CD14-positive monocyte (primary cell): ENCODE data around the gene AKAP9. TPM values are rescaled to one million over a fixed set of nuclear protein-coding genes. Genes with fewer than 3 reads are reported as not detected.

Experiments
- DNase-seq, 3 donors: peaks; one replicate each; pipeline ENCODE4 v3.0.0-alpha.2; 2011 to 2022
- H2AFZ ChIP-seq: 2 replicates; pipeline ENCODE4 v1.6.0; 2012; ENCODE audit warnings: mild to moderate bottlenecking, low read depth, low read length, inconsistent platforms; ENCODE audit not compliant: insufficient read depth, poor library complexity, severe bottlenecking
- H3K27ac ChIP-seq, 2 donors: 1 replicate in 1 of 2; 2 replicates in 1 of 2; pipeline ENCODE4 v1.5.1; 2012 to 2013; ENCODE audit warnings: low read length in 2 of 2, control low read depth in 1 of 2, inconsistent platforms in 1 of 2, low read depth in 1 of 2, mild to moderate bottlenecking in 1 of 2
- H3K27me3 ChIP-seq, 2 donors: one replicate each; pipeline versions ENCODE4 v1.6.0 to v1.6.1; 2011 to 2013; ENCODE audit warnings: low read length in 2 of 2; ENCODE audit not compliant: control insufficient read depth in 2 of 2, insufficient read depth in 2 of 2
- H3K36me3 ChIP-seq, 2 donors: replicated peaks in 1 of 2; 1 replicate in 1 of 2; 2 replicates in 1 of 2; pipeline versions ENCODE4 v1.5.1 to v1.6.1; 2012 to 2013; ENCODE audit warnings: low read length in 2 of 2, control low read depth in 1 of 2, inconsistent platforms in 1 of 2, mild to moderate bottlenecking in 1 of 2; ENCODE audit not compliant: insufficient read depth in 2 of 2, control insufficient read depth in 1 of 2
- H3K4me1 ChIP-seq, 2 donors: 1 replicate in 1 of 2; 2 replicates in 1 of 2; pipeline versions ENCODE4 v1.5.1 to v1.6.1; 2012 to 2013; ENCODE audit warnings: low read length in 2 of 2, control low read depth in 1 of 2, inconsistent platforms in 1 of 2, mild to moderate bottlenecking in 1 of 2, moderate library complexity in 1 of 2; ENCODE audit not compliant: insufficient read depth in 2 of 2, control insufficient read depth in 1 of 2
- H3K4me2 ChIP-seq: replicated peaks from 2 replicates; pipeline ENCODE3; 2012; ENCODE audit warnings: low read length, moderate library complexity, mild to moderate bottlenecking; ENCODE audit not compliant: poor library complexity, severe bottlenecking; ENCODE audit errors: extremely low read depth
- H3K4me3 ChIP-seq, 3 experiments: fragments of 200-600 bp in 1 of 3; sonication (generic) in 1 of 3; replicated peaks in 1 of 3; 1 replicate in 2 of 3; 2 replicates in 1 of 3; pipeline ENCODE4 v1.5.1; 2011 to 2013; ENCODE audit warnings: low read length in 3 of 3, mild to moderate bottlenecking in 3 of 3, control low read depth in 2 of 3, low read depth in 2 of 3, inconsistent platforms in 1 of 3, moderate library complexity in 1 of 3
- H3K79me2 ChIP-seq: 2 replicates; pipeline ENCODE4 v1.6.0; 2012; ENCODE audit warnings: mild to moderate bottlenecking, control low read depth, inconsistent platforms, low read length, moderate library complexity; ENCODE audit not compliant: insufficient read depth
- H3K9ac ChIP-seq: 2 replicates; pipeline ENCODE4 v1.6.0; 2017; ENCODE audit warnings: low read length, mild to moderate bottlenecking; ENCODE audit not compliant: insufficient read depth, poor library complexity, severe bottlenecking
- H3K9me3 ChIP-seq, 2 donors: replicated peaks in 1 of 2; 1 replicate in 1 of 2; 2 replicates in 1 of 2; pipeline versions ENCODE4 v1.5.1 to v1.6.1; 2012 to 2013; ENCODE audit warnings: low read length in 2 of 2, control low read depth in 1 of 2; ENCODE audit not compliant: control insufficient read depth in 1 of 2, insufficient read depth in 1 of 2
- H4K20me1 ChIP-seq: 2 replicates; pipeline ENCODE4 v1.6.0; 2012; ENCODE audit warnings: mild to moderate bottlenecking, low read length, control low read depth, moderate library complexity; ENCODE audit not compliant: insufficient read depth
- H3K27ac Mint-ChIP-seq, 7 donors: one replicate each; pipeline ENCODE4 v1.8.0; 2020; ENCODE audit warnings: mild to moderate bottlenecking in 7 of 7, mixed read lengths in 7 of 7, moderate library complexity in 6 of 7, inconsistent platforms in 2 of 7
- H3K27me3 Mint-ChIP-seq, 3 donors: one replicate each; pipeline ENCODE4 v1.8.0; 2021 to 2022; ENCODE audit warnings: low read depth in 3 of 3, mild to moderate bottlenecking in 3 of 3, mixed read lengths in 3 of 3, moderate library complexity in 3 of 3, inconsistent platforms in 1 of 3
- H3K36me3 Mint-ChIP-seq, 2 donors: one replicate each; pipeline ENCODE4 v1.8.0; 2020; ENCODE audit warnings: mixed read lengths in 2 of 2, inconsistent platforms in 1 of 2, mild to moderate bottlenecking in 1 of 2
- H3K4me1 Mint-ChIP-seq: one replicate; pipeline ENCODE4 v1.8.0; 2020; ENCODE audit warnings: mild to moderate bottlenecking, mixed read lengths
- H3K4me3 Mint-ChIP-seq, 2 donors: one replicate each; pipeline ENCODE4 v1.8.0; 2020; ENCODE audit warnings: mild to moderate bottlenecking in 2 of 2, mixed read lengths in 2 of 2, moderate library complexity in 1 of 2
- H3K9me3 Mint-ChIP-seq, 7 donors: one replicate each; pipeline ENCODE4 v1.8.0; 2020 to 2022; ENCODE audit warnings: mixed read lengths in 7 of 7, mild to moderate bottlenecking in 6 of 7, moderate library complexity in 6 of 7, inconsistent platforms in 2 of 7
- WGBS: methylation state at CpG from one replicate; pipeline ENCODE4 v1.1.5; 2013; ENCODE audit warnings: missing lambda C conversion rate; ENCODE audit not compliant: insufficient coverage; 5-methylcytosine and 5-hydroxymethylcytosine counted together
- intact Hi-C, 2 donors: fragments of 100-400 bp; cut with micrococcal nuclease; formaldehyde crosslinking; loops; one replicate each; pipeline versions ENCODE4 v1.15.0 to v1.15.1; 2023
- polyA plus RNA-seq, 3 donors: library from polyadenylated mRNA; depleted of rRNA in 1 of 3; unstranded in 2 of 3; stranded (reverse) in 1 of 3; fragments of 300-500 nt in 2 of 3; fragments of >200 nt in 1 of 3; fragmentation: Illumina TruSeq in 2 of 3; gene quantifications; 1 replicate in 2 of 3; 2 replicates in 1 of 3; pipeline ENCODE4 v1.2.3, GENCODE V29; 2012 to 2021
- TF ChIP-seq, protein P1 (sequence below): fragments of 200-600 bp; IDR thresholded peaks from one replicate; pipeline ENCODE4 v1.8.0; 2022; ENCODE audit warnings: antibody characterized with exemption, mild to moderate bottlenecking

AKAP9 gene
- polyA plus RNA-seq, 3 donors, result 1.5 to 23.3 (median 7.3) TPM

DNA sequence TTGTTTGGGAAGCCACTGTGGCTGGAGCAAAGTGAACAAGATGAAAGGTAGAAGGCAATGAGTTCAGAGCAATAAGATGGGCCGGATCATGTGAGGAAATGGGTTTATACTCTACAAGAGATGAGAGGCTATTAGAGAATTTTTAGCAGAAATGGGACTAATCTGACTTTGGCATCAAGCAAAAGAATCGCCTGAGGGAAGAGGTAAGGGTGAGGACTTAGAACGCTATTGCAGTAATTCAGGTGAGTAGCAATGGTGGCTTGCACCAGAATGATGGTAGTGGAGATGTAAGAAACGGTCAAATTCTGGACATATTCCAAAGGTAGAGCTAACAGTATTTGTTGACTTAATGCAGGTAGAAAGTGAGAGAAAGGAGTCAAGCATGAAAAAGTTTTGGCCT lies 29.5 kb upstream of the AKAP9 start:
- Histone ChIP-seq H3K27ac (no peak overlapping the region), H3K9me3 (no peaks in the 10 kb centered on the region), H3K4me2 (no peak overlapping the region), H3K4me1 (peaks cover 0 to 6% of the 10 kb centered on the region in 2 donors), H3K27me3 (no peaks in the 10 kb centered on the region), H3K9ac (no peak overlapping the region), H3K4me3 (no peak overlapping the region), H4K20me1 (no peaks in the 10 kb centered on the region), H2AFZ (no peak overlapping the region), H3K79me2 (no peaks in the 10 kb centered on the region), H3K36me3 (no peaks in the 10 kb centered on the region)
- Mint-ChIP-seq H3K4me1 (peaks cover 6% of the 10 kb centered on the region), H3K36me3 (no peaks in the 10 kb centered on the region), H3K4me3 (no peak overlapping the region), H3K27ac (no peak overlapping the region), H3K9me3 (peaks cover 0 to 10% (median 1%) of the 10 kb centered on the region in 7 donors), H3K27me3 (peaks cover 0 to 3% (median 0%) of the 10 kb centered on the region in 3 donors)
- WGBS, result 96% methylated on average over 4 of the region's 4 CpGs
- intact Hi-C loops, result no loop called here
- no peak for DNase-seq
- TF ChIP-seq, protein P1, sequence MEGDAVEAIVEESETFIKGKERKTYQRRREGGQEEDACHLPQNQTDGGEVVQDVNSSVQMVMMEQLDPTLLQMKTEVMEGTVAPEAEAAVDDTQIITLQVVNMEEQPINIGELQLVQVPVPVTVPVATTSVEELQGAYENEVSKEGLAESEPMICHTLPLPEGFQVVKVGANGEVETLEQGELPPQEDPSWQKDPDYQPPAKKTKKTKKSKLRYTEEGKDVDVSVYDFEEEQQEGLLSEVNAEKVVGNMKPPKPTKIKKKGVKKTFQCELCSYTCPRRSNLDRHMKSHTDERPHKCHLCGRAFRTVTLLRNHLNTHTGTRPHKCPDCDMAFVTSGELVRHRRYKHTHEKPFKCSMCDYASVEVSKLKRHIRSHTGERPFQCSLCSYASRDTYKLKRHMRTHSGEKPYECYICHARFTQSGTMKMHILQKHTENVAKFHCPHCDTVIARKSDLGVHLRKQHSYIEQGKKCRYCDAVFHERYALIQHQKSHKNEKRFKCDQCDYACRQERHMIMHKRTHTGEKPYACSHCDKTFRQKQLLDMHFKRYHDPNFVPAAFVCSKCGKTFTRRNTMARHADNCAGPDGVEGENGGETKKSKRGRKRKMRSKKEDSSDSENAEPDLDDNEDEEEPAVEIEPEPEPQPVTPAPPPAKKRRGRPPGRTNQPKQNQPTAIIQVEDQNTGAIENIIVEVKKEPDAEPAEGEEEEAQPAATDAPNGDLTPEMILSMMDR, result no peak

DNA sequence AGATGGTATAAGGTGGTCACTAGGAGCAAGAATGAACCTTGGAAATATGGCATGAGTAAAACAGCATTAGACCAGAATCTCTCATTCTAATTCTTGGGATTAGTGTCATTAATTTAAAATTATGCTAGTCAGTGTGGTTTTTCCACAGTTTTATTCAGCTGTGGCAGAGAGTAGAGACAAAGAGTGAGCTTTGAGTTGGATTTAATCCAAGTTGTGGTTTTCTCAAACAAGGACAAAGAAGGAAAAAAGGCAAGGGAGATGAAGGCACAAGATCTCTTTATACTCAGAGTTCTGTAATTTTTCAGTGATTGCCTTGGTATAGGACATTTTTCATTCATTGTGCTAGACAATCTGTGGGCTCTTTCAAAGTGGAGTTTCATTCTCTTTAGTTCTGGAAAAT lies 28.2 kb upstream of the AKAP9 start:
- H3K9me3 Mint-ChIP-seq, result peaks cover 0 to 10% (median 0%) of the 10 kb centered on the region in 7 donors
- no peak overlapping the region for H3K4me2 ChIP-seq
- H3K4me3 Mint-ChIP-seq, result no peak overlapping the region
- no peaks in the 10 kb centered on the region for H3K36me3 Mint-ChIP-seq
- no peak overlapping the region for H3K4me3 ChIP-seq
- H3K27ac ChIP-seq, result no peak overlapping the region
- H4K20me1 ChIP-seq, result no peaks in the 10 kb centered on the region
- intact Hi-C loops, result no loop called here
- no peaks in the 10 kb centered on the region for H3K36me3 ChIP-seq
- no peaks in the 10 kb centered on the region for H3K9me3 ChIP-seq
- H3K27ac Mint-ChIP-seq, result no peak overlapping the region
- peaks cover 6% of the 10 kb centered on the region for H3K4me1 Mint-ChIP-seq
- peak overlapping the region; percentile 25 for H2AFZ ChIP-seq
- peaks cover 0 to 2% (median 0%) of the 10 kb centered on the region in 3 donors for H3K27me3 Mint-ChIP-seq
- TF ChIP-seq, protein P1, result no peak
- no peak overlapping the region for H3K9ac ChIP-seq
- H3K27me3 ChIP-seq, result no peaks in the 10 kb centered on the region
- no peak for DNase-seq
- peaks cover 0 to 6% of the 10 kb centered on the region in 2 donors for H3K4me1 ChIP-seq
- no peaks in the 10 kb centered on the region for H3K79me2 ChIP-seq
